CD4-positive, alpha-beta T cell treated with Interleukin-1 beta for 1 hour (primary cell): Measurements from ENCODE around the gene PYURF.

Source experiments
- DNase-seq, 2 donors: peaks; one replicate each; pipeline ENCODE4 v3.0.0-alpha.2; 2020 to 2022

The PYURF gene

DNA sequence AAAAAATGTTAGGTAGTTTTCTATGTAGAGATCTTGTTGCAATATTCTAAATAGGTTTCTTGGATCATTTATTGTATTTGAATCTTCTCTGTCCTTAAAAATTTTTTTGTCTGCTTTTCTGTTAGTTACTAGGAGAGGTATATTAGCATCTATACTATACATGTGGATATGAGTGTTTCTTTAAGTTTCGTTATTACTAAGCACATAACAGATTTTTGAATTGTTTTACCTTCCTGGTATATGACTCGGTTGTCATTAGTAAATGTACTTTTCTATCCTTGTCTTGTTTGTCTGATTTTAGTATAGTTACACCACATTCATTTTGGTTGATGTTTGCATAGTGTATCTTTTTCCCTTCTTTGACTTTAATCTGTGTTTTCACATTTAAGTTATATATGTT, 20.2 kb downstream of the PYURF start:
- no peak for DNase-seq

DNA sequence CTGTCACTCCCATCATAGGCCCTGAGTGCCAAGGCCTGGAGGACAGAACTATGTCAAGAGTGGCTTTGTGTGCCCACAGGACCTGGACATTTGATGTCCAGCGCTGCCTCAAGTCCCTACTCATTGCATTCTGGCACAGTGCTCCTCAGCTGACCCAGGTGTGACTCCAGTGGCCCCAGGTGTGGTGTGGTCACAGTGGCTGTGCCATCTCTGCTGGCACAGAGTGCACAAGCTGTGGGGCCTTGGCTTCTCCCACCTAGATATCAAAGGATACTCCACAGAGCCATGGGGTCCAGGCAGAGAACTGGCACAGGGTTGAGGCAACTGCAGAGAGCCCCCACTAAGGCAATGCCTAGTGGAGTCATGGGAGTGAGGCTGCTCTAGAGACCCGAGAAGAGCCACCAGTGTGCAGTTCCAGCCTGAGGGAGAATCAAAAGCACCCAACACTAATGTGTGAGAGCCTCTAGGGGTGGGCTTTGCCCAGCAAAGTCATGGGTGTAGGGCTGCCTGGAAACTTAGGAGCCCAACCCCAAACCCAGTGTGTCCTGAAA, 25.6 kb downstream of the PYURF start:
- DNase-seq, result no peak

DNA sequence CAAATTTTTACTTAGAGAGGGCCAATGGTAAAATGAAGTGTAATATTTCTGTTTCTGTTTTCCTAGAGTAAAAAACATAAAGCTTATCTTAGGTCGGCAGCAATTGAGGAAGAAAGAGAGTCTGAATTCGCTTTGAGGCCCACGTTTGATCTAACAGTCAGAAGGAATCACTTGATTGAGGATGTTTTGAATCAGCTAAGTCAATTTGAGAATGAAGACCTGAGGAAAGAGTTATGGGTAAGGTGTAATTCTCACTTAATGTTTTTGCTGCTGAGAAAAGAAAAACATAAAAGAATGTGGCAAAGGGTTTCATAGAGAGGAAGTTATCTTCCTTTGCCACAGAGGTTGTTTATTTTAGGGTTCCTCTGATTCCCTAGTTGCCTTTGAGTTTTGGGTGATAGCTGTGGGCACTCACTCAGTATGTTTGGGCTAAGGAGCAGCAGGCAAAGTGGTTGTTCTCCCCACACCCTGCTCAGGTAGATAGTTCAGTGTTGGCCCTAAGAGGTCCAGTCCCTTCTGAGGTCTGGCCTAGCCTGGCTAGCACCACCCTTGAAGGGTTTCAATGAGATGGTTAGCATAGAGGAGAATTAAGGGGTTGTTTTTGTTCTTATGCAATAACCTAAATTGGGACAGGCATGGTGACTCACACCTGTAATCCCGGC, 34.3 kb downstream of the PYURF start:
- DNase-seq, result no peak

DNA sequence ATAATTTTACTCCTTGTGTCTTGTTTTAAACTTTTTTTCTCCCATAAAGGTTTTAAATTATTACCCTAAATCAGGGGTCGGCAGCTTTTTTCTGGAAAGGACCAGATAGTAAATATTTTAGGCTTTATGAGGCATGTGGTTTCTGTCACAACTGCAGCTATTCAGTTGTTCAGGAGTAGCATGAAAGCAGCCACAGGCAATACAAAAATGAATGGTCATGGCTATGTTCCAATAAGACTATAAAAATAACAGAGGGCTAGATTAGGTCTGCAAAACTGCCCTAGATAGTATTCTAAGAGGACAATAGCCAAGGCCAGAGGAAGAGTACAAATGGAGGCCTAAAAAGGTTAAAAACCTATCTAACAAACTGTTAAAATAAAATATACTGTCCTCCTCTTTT, 42.0 kb downstream of the PYURF start:
- no peak for DNase-seq

DNA sequence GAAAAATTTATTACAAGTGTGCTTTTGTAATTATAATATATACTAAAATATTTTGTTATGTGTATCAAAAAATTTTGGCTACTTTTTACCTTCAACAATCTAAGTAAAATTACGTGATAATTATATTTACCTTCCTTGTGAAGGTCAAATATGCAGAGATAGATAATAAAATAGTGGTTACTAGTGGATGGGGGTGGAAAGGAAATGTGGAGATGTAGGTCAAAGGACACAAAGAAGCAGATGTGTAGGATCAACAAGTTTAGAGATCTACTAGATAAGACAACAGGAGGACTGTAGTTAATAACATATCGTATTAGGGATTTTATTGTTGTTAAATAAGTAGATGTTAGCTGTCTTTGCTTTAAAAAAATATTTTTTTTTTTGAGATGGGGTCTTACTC, 45.3 kb downstream of the PYURF start:
- no peak for DNase-seq

DNA sequence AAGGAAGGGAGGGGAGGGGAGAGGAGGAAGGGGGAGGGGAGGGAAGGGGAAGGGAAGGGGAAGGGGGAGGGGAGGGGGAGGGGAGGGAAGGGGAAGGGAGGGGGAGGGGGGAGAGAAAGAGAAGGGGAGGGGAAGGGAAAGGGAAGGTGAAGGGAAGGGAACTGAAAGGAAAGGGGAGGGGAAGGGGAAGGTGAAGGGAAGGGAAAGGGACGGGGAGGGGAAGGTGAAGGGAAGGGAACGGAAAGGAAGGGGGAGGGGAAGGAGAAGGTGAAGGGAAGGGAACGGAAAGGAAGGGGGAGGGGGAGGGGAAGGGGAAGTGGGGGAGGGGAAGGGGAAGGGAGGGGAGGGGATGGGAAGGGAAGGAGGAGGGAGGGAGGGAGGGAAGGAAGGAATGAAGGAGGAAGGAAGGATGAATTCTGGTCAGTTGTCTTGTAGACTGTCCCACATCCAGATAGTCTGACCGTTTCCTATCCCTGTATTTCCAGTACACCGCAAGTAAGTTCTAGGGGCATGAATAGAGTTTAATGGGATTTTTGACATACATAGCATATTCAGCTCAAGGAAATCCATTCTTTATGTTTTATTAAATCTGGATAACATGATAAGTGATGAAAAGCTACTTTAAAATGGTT, 46.2 kb downstream of the PYURF start:
- no peak for DNase-seq
